H1 (cell line): Measurements from ENCODE around the gene EML5.

ENCODE experiments used
- CTCF ChIP-seq, 3 experiments: IDR thresholded peaks; 1 replicate in 2 of 3; 2 replicates in 1 of 3; pipeline versions ENCODE4 v1.5.1 to v1.6.1; 2011; ENCODE audit warnings: low read length in 3 of 3, mild to moderate bottlenecking in 3 of 3, inconsistent platforms in 2 of 3, low read depth in 1 of 3, moderate library complexity in 1 of 3; ENCODE audit not compliant: insufficient read depth in 1 of 3; ENCODE audit errors: control extremely low read depth in 1 of 3
- E2F6 ChIP-seq: IDR thresholded peaks from 2 replicates; pipeline ENCODE4 v1.6.1; 2012; ENCODE audit warnings: inconsistent platforms
- KDM4A ChIP-seq: IDR thresholded peaks from one replicate; pipeline ENCODE4 v1.7.1; 2012; ENCODE audit warnings: low read depth, mild to moderate bottlenecking, moderate library complexity, low read length, inconsistent platforms; ENCODE audit not compliant: severe bottlenecking
- MAX ChIP-seq: IDR thresholded peaks from 2 replicates; pipeline ENCODE4 v1.6.1; 2012; ENCODE audit warnings: inconsistent platforms
- TEAD4 ChIP-seq: IDR thresholded peaks from 2 replicates; pipeline ENCODE4 v1.6.1; 2012; ENCODE audit warnings: low read depth, low read length, inconsistent platforms, mixed read lengths

- TF ChIP-seq MAX, result no peak
- TF ChIP-seq TEAD4, result no peak
- no peak for TF ChIP-seq E2F6
- no peak for TF ChIP-seq CTCF (IDR thresholded peaks at IDR 0.05; ENCODE audit: control extremely low read depth in 1 of 3, insufficient read depth in 1 of 3, low read depth in 1 of 3, low read length in 3 of 3)
- TF ChIP-seq KDM4A, result no peak
Measured at GRCh38 chr14:88804477-88804876, 11.7 kb upstream of the EML5 start.
